Breast epithelium (tissue), 4 donors: ENCODE data around the gene FHAD1. TPM values are rescaled to one million over a fixed set of nuclear protein-coding genes. Genes with fewer than 3 reads are reported as not detected.

Experiments used
- DNase-seq, 2 donors: peaks; one replicate each; pipeline ENCODE4 v3.0.0-alpha.2; 2019; ENCODE audit warnings: low spot score in 2 of 2
- H3K27ac ChIP-seq, 2 donors: fragments of 200-600 bp; sonication (generic) in 1 of 2; one replicate each; pipeline ENCODE4 v1.5.1; 2016 to 2019; ENCODE audit warnings: mild to moderate bottlenecking in 1 of 2
- H3K27me3 ChIP-seq, 2 donors: fragments of 200-600 bp; sonication (generic) in 1 of 2; one replicate each; pipeline versions ENCODE4 v1.5.1 to v1.6.0; 2017 to 2019; ENCODE audit warnings: control low read depth in 1 of 2, mild to moderate bottlenecking in 1 of 2
- H3K36me3 ChIP-seq: fragments of 200-600 bp; one replicate; pipeline ENCODE4 v1.5.1; 2019
- H3K4me1 ChIP-seq, 2 donors: fragments of 200-600 bp; sonication (generic); one replicate each; pipeline ENCODE4 v1.5.1; 2016 to 2019; ENCODE audit warnings: control low read depth in 1 of 2
- H3K4me3 ChIP-seq, 3 donors: fragments of 200-600 bp; sonication (generic); 1 replicate in 2 of 3; 2 replicates in 1 of 3; pipeline ENCODE4 v1.5.1; 2016 to 2019; ENCODE audit warnings: mild to moderate bottlenecking in 3 of 3, moderate library complexity in 2 of 3
- H3K9me3 ChIP-seq, 2 donors: fragments of 200-600 bp; sonication (generic) in 1 of 2; one replicate each; pipeline ENCODE4 v1.5.1; 2016 to 2019; ENCODE audit warnings: control low read depth in 1 of 2
- POLR2A ChIP-seq: fragments of 450-650 bp; IDR thresholded peaks from one replicate; pipeline ENCODE4 v1.6.1; 2016; ENCODE audit warnings: antibody characterized with exemption, mild to moderate bottlenecking, moderate library complexity
- POLR2AphosphoS5 ChIP-seq, 3 donors: sonication (generic); formaldehyde crosslinking; IDR thresholded peaks; one replicate each; pipeline ENCODE4 v1.6.1; 2017; ENCODE audit warnings: antibody characterized with exemption in 3 of 3
- intact Hi-C: fragments of 100-400 bp; cut with DNase I; formaldehyde crosslinking; loops from one replicate; pipeline ENCODE4 v1.15.1; 2023; ENCODE audit warnings: low total_unique reads
- total RNA-seq, 3 donors: library from RNA; depleted of rRNA; stranded (reverse); fragments of >200 nt; gene quantifications; one replicate each; pipeline ENCODE4 v1.1.0, GENCODE V29; 2016
- TF ChIP-seq, protein P1 (sequence below), 3 donors: fragments of 450-650 bp; IDR thresholded peaks; one replicate each; pipeline ENCODE4 v1.5.1; 2016 to 2017; ENCODE audit warnings: antibody characterized with exemption in 3 of 3, mild to moderate bottlenecking in 3 of 3, moderate library complexity in 3 of 3

The FHAD1 gene
- total RNA-seq, 3 donors from 2014 or later: 1.0 to 2.3 TPM; not detected in 1

DNA sequence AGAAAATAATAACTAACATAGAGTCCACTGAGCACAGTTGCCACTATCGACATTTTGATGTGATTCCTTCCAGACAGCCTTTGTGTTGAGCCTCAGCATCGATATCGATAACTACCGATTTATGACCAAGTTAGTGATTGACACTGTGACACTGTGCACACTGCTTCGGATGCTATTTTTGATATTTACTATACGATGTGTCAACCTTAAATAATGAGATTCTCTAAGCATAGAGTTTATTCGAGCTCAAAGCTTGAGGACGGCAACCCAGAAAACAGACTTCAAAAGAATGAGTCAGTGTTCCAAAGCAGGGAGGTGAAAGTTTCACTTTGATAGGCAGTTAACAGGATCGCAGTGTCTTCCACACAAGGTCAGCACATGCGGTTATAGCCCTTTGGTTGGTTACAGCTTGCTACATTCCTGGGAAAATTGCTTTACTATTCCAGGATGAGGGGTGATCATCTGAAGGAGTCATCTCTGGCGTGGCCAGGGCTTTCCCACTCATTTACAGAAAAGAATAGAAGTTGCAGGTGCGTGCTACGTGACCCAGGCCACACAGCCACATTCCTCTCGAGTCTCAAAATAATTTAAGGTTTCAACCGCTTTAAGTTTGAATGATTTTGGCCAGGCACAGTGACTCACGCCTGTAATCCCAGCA, 109.1 kb downstream of the FHAD1 start:
- Histone ChIP-seq H3K27me3 (no peaks in the 10 kb centered on the region), H3K4me3 (no peak overlapping the region), H3K4me1 (no peaks in the 10 kb centered on the region), H3K9me3 (no peaks in the 10 kb centered on the region), H3K27ac (no peak overlapping the region), H3K36me3 (no peaks in the 10 kb centered on the region)
- intact Hi-C loops: no loop called here
- TF ChIP-seq, protein P1, sequence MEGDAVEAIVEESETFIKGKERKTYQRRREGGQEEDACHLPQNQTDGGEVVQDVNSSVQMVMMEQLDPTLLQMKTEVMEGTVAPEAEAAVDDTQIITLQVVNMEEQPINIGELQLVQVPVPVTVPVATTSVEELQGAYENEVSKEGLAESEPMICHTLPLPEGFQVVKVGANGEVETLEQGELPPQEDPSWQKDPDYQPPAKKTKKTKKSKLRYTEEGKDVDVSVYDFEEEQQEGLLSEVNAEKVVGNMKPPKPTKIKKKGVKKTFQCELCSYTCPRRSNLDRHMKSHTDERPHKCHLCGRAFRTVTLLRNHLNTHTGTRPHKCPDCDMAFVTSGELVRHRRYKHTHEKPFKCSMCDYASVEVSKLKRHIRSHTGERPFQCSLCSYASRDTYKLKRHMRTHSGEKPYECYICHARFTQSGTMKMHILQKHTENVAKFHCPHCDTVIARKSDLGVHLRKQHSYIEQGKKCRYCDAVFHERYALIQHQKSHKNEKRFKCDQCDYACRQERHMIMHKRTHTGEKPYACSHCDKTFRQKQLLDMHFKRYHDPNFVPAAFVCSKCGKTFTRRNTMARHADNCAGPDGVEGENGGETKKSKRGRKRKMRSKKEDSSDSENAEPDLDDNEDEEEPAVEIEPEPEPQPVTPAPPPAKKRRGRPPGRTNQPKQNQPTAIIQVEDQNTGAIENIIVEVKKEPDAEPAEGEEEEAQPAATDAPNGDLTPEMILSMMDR (IDR thresholded peaks at IDR 0.05): no peak
- TF ChIP-seq POLR2A: no peak
- no peak for TF ChIP-seq POLR2AphosphoS5 (IDR thresholded peaks at IDR 0.05)
- no peak for DNase-seq

DNA sequence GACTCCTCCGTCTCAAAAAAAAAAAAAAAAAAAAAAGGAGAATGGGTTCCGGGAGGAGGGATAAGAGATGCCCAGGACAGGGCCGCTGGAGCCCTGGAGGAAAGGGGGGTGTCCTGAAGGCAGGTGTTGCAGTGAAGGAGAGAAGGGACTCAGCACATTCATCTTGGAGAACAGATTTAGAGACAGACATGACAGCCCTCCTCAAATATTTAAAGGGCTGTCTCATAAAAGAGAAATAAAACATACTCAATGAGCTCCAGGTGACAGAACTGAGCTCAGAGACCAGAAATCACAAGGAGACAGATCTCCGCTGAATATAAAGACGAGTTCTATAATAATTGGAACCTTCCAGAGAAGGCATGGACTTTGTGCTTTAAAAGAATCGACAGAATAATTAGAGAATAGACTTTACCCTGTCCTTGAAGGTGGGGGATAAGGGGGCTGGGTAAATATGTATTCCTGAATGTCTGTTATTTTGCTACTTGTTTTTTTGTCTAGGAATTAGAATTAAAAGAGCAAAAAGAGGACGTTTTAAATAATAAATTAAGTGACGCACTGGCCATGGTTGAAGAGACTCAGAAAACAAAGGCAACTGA, 110.7 kb downstream of the FHAD1 start:
- H3K27ac ChIP-seq: no peak overlapping the region
- TF ChIP-seq POLR2AphosphoS5 (IDR thresholded peaks at IDR 0.05) (no peak), POLR2A (no peak)
- TF ChIP-seq, protein P1 (IDR thresholded peaks at IDR 0.05): no peak
- H3K4me3 ChIP-seq: no peak overlapping the region
- no peaks in the 10 kb centered on the region for H3K36me3 ChIP-seq
- H3K27me3 ChIP-seq: no peaks in the 10 kb centered on the region
- H3K4me1 ChIP-seq: no peaks in the 10 kb centered on the region
- no peaks in the 10 kb centered on the region for H3K9me3 ChIP-seq
- DNase-seq: no peak
- intact Hi-C loops: no loop called here

DNA sequence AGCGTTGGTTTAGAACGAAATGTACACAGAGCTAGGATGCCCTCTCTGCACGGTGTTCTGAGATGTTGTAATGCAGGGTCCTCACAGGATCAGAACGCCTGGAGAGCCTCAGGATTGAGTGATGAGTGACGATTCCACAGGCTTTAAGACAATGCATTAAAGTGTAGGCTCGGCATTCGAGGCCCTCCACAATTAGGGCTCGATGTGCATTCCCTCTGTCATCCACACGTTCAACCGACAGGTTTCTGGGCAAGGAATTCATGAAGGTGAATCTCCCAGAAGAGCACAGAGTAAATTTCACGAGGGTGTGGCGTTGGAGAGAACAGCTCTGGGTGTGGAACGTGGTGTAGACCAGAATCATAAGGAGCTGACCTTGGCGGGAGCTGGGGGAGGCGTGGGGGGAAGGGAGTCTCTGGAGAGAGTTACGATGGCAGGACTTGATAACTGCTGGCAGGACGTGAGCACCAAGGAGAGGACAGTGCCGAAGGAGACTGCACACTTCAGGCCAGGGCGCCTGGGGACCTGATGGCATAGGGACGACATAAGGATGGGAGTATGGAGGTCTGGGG, 111.6 kb downstream of the FHAD1 start:
- H3K27ac ChIP-seq: no peak overlapping the region
- no peaks in the 10 kb centered on the region for H3K4me1 ChIP-seq
- intact Hi-C loops: no loop called here
- no peaks in the 10 kb centered on the region for H3K9me3 ChIP-seq
- no peak for TF ChIP-seq POLR2AphosphoS5 (IDR thresholded peaks at IDR 0.05)
- no peak for DNase-seq
- H3K4me3 ChIP-seq: no peak overlapping the region
- H3K36me3 ChIP-seq: no peaks in the 10 kb centered on the region
- no peaks in the 10 kb centered on the region for H3K27me3 ChIP-seq

DNA sequence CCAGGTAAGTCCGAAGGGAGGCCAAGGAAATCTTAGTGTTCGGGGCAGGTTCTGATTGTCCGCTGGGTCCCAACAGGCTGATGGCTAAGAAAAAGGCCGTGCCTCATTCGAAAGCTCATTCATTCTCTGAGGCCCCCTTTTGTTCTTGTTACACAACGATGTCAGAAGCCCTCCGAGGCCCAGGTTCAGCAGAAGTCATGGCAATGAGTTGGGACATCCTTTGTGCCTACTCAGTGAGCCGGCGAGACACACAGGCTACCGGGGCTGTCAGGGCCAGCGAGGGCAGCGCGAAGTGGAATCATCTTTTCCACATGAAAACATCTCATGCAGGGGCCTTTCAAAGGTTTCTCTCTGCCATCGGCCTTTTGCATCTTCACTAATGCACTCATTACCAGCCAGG, 113.7 kb downstream of the FHAD1 start:
- Histone ChIP-seq H3K9me3 (no peaks in the 10 kb centered on the region), H3K4me1 (no peaks in the 10 kb centered on the region), H3K36me3 (no peaks in the 10 kb centered on the region), H3K27ac (no peak overlapping the region), H3K4me3 (no peak overlapping the region), H3K27me3 (no peaks in the 10 kb centered on the region)
- no peak for DNase-seq
- TF ChIP-seq, protein P1 (IDR thresholded peaks at IDR 0.05): no peak
- TF ChIP-seq POLR2AphosphoS5 (IDR thresholded peaks at IDR 0.05) (no peak), POLR2A (no peak)
- intact Hi-C loops: no loop called here

DNA sequence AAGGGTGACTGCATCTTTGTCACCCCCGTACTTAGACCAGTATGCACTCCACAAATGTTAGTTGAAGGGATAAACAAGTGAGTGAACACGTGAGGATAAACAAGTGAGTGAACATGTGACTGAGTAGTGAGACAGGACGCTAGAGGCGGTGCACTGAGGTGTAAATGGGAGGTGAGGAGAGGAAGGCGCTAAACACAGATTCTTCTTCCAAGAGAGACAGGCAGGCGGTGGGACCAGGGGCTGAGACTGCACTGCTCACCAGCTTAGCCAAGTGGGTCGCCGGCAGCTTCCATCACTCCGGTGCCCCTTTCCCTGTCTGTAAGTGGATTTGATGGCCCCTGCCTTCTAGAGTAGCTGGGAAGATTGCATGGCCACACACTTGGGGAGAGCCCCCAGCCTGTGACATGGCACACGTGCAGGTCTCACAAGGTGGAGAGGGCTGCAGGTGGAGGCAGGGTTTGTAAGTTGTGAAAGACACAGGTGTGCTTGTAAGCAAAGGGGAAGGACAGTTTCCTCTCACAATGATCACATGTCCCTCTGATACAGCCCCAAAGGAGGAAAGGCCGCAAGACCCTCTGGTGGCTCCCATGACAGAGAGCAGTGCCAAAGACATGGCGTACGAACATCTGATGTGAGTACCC, 115.2 kb downstream of the FHAD1 start:
- intact Hi-C loops: no loop called here
- DNase-seq: no peak
- H3K4me3 ChIP-seq: no peak overlapping the region
- H3K4me1 ChIP-seq: no peaks in the 10 kb centered on the region
- H3K27me3 ChIP-seq: no peaks in the 10 kb centered on the region
- no peaks in the 10 kb centered on the region for H3K9me3 ChIP-seq
- no peaks in the 10 kb centered on the region for H3K36me3 ChIP-seq
- no peak overlapping the region for H3K27ac ChIP-seq
- no peak for TF ChIP-seq POLR2AphosphoS5 (IDR thresholded peaks at IDR 0.05)
- no peak for TF ChIP-seq POLR2A
- TF ChIP-seq, protein P1 (IDR thresholded peaks at IDR 0.05): no peak
